IPS DF 4.7 (cell line): ENCODE results near the gene STX16.

Experiments
- DNase-seq: peaks from one replicate; pipeline ENCODE4 v3.0.0-alpha.2; 2013; ENCODE audit warnings: low spot score; ENCODE audit errors: extremely low read depth

STX16 gene

DNA sequence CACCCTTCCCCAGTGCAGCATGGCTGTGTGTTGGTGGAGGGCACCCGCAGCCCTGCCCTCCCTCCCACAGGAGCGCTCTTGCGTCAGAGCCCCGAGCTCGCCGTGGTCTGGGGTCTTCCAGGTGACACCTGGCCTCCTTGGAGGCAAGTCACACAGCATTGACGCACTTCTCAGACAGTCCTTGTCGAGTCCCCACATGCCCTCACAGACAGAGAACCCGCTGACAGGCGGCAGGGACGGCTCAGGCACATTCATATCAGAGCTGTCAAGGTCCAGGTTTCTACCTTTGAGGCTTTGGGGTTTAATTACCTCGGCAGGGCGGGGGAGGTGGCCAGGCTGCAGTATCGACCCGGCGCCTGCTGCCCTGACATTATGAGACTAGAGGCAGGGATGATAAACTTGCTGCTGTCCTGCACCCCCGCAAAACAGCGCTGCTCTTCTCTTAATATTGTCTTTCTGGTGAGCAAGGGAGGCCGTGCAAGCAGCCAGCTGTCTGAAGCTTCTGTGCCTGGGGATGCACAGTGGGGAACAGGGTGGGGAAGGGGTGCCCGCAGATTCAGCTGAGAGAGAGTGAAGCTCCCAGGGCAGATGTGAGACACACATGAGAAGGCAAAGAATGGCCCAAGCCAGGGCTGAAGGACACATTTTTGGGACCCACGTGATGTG lies 46.3 kb downstream of the STX16 start:
- DNase-seq, result no peak

DNA sequence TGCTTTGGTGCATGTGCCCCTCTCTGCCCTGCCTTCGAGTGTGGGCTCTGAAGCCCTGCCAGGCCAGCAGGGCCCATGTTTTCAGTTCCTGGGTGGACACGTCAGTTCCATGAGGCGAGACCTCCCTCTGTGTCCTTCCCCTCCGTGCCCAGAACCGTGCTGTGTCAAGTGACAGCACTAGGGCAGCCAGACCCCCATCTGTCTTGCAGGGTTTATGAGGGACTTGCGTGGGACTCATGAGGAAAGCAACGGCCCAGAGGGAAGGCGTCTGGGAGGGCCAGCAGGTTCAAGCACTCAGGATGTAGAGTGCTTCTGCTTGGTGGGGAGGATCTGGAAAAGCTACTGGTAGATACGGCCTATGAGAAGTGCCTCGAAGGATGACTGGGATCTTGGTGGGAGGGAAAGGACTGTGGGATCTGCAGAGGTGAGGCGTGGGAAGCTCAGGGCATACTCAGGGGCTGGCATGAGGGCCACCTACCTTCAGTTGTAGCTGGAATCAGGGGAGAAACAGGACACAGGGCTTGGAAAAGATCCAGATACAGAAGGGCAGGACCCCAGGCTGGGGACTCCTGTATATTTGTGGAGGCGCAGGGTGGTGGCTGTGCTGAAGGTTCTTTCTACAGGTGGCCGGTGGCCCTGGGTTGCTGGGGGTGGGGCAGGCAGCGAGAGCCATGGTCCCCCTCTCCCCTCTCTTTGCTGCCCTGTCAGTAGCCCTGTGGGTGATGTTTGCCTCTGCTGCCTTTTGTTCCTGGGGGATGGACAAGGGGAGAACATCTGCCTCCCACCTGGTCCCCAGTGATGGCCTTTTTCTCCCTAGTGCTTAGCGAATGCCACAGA lies 47.0 kb downstream of the STX16 start:
- no peak for DNase-seq

DNA sequence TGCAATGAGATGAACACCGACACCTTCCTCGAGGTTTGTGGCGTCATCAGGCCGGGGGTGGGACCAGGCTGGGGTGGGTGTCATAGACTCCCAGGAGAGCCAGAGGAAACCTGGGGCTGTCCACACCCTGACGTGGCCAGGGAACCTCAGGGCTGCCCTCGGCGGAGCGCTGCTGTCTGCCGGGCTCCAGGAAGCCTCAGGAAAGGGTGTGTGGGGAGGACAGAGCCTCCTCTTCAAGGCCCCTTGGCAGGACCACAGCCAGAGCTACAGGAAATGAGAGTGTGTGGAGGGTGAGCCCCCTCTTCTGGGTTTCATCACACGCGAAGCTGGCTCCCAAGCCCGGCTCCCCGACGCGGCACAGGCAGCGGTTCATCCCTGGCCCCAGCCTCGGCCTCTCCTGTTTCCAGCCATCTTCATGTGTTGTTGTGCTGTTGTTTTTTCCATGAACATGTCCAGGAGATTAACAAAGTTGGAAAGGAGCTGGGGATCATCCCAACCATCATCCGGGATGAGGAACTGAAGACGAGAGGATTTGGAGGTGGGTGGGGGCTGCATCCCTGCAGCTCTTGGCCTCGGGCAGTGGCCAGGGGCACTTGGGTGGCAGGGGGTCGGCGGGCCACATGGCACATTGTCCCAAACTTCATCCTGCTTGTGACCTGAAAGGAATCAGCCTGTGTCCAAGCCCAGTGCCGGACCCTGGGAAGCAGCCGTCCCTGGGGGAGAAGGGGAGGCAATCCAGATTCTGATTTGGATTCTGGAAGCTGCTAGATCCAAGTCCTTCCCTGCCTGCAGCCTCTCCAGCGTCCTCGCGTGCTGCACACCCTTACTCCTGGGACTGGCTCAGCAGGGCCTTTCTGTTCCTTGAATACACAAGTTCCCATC lies 47.9 kb downstream of the STX16 start:
- no peak for DNase-seq

DNA sequence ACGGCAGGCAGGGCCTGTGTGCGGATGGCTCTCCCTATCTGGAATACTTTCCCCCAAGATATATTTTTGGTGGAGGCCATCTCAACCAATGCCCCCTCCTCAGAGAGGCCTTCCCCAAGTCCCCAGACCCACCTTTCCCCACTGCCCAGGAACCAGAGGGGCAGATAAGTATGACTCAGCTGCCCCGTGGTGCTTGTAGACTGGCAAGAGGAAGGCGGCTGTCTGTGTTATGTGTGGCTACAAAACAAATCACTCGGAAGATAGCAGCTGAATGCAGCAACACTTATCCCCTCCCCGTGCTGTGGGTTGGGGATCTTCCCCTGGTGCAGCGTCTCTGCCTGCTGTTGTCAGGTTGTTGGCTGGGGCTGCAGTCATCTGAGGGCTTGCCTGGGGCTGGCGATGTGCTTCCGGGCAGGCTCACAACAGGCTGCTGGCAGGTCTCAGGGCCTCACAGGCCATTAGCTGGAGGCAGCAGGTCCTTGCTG lies 48.6 kb downstream of the STX16 start:
- DNase-seq, result no peak

DNA sequence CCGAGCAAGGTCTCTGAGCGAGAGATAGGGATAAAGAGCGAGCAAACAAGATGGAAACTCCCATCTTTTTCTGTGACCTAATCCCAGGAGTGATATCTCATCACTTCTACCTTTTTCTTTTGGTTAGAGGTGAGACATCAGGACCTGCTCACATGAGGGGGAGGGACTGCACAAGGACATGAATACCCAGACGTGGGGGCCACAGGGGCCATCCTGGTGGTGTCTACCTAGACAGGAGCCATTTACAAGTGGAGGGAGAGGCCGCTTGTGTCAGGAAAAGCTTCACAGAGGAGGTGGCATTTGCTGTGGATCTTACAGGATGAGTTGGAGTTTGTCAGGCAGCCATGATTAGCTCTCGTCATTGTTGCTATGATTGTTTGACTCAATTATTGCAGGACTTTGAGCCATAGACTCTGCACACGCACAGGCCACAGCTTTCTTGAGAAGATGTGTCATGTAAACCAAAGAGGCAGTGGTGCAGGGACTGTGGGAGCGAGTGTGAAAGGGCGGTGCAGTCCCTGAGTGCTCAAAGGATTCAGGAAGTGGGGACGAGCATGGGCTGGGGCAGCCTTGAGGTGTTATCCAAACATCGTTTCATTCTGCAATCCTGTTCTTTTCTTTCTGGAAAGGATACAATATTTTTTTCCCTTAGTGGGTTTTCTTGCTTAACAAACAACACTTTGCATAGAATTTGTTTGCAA lies 49.2 kb downstream of the STX16 start:
- DNase-seq, result no peak

DNA sequence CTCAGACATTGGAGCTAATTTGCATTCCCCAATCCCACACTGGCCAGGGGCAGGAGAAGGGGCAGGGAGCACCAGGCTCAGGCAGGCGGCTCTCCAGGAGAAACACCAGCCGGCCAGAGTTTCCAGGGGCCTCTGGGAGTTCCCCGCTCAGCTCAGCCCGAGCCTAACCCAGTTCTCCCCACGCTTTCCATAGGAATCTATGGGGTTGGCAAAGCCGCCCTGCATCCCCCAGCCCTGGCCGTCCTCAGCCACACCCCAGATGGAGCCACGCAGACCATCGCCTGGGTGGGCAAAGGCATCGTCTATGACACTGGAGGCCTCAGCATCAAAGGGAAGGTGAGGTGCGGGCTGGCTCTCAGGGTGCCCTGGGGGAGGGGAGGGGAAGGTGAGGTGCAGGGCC lies 49.7 kb downstream of the STX16 start:
- no peak for DNase-seq

DNA sequence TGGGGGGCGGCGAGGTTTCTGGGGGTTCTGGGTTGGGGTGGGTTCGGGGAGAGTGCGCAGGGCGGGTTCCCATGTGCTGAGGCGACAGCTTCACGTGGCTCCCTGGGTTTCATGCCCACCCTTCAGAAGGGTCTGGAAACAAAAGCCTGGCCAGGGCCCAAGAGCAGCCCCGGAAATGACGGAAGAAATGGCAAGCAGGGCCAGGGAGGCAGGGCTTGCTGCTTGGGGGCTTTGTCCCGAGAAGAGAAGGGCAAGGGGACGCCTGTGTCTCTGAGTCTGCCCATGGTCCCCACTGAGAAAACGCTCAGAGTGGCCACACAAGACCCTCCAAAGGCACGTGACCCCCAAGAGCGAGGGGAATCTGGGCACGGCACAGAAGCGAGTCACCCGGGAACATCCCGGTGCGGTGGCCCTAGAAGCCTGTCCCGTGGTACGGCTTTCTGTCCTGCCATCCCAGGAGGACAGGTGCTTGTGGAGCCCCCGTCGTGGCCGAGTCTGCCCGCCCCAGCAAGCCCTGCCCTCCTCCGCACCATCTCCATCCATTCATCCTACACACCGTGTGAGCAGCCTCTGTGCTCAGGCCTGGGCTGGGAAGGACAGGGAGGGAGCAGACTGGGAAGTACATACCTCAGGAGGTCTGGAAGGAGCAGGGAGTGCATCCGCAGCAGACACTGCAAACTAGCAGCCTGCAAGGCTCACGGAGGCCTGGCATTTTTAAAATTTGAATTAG lies 50.5 kb downstream of the STX16 start:
- no peak for DNase-seq

DNA sequence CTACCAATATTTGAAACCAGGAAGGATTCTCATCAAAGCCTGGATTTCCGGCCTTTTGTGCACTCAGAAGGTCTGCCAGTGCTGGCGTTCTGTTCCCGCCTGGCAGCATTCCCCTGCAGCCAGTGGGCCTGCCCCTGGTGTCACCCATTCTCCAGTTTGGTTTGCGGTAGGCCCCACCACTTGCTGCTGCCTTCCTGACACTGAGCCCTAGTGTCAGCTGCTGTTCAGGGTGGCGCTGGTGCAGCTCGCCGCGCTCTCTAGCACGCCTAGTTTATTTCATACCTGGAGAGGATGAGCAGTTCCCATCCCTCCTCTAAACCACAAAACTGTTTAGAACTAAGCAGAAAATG lies 51.1 kb downstream of the STX16 start:
- no peak for DNase-seq

DNA sequence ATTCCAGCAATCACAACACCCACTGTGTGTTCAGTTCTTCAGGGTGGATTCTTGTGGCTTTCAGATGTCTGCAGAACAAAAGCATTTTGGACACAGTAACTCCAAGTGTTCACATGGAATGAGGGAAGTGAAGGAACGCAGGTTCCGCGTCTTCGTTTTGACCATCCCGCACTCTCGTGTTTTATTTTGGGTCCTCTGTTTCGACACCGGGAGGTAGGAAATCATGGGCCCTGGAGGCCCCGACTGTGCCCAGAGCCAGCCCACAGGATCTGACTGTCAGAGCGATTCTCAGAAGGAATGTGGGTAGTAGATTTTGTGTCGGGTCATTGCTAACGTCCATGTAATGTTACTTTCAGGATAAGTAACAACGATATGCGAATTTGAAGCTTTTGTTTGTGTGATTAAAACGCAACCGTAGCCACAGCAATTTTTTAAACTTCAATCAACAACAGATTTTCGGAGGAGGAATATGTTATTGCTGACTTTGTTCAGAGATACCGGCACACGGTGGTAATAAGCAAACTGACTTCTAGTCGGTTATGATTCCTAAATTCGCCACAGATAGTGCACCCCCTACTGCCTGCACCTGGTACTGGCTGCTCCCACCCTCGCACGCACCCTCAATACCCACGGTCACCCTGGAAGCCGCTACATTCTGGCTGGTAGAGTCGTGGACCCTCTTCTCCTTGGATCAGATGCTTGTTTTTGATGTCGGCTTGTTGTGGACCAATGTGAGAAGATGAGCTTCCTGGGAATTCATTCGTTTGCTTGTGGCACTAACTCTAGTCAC lies 52.0 kb downstream of the STX16 start:
- DNase-seq, result no peak

DNA sequence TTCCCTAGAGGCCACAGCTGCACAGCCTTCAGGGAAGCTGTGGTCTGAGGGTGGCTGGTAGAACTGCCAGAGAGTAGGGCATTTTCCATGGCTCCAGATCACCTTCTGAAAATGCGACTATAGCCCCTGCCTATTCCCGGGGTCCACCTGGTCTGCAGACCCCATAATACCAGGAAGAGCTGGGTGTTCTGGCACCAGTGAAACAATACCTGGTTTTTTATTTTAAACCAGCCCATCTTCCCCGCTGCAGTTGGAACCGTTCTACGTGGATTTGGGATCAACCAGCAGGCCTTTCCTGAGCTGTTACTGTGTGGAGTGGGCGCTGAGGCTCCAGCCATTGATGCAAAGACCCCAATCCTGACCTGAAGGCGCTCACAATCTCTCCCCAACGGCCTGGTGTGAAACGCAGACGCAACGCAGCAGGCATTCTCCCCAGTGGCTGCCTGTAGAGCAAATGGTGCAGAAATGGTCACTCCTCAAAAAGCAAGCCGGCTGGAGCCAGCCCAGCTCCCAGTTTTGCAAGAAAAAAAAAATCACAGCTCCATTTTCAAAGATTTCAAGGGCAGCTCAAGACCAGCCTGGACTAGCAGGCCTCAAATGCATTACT lies 52.8 kb downstream of the STX16 start:
- no peak for DNase-seq

DNA sequence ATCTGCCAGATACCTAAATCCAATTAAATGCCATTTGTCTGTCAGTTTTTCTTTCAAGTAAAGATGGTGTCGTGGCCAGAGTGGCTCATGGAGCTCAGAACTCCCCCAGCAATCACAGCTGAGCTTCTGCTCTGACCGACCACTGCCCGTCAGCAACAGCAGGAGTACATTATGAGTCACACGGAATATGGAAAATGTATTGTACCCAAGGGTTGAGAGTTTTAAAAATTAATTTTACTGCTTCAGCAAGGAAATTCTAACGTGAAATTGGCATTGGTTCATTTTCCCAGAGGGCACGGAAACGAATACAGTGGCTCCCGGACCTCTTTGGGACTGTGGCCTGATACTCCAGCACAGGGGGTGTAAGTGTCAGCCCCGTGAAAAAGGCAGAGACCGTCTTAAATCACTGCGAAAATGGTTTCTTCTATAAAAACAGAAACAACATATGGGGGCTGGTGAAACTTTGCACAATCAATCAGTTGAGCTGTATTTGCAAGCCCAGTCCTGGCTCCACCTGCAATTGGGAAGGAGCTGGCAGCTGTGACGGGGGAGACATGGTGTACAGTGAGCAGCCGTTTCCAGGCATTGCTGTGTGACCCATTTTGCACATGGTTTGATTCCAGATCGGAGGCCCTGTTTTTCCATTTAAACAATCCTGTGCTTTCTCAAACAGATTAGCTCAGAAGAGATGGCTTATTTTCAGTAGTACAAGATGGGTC lies 54.3 kb downstream of the STX16 start:
- DNase-seq, result no peak

DNA sequence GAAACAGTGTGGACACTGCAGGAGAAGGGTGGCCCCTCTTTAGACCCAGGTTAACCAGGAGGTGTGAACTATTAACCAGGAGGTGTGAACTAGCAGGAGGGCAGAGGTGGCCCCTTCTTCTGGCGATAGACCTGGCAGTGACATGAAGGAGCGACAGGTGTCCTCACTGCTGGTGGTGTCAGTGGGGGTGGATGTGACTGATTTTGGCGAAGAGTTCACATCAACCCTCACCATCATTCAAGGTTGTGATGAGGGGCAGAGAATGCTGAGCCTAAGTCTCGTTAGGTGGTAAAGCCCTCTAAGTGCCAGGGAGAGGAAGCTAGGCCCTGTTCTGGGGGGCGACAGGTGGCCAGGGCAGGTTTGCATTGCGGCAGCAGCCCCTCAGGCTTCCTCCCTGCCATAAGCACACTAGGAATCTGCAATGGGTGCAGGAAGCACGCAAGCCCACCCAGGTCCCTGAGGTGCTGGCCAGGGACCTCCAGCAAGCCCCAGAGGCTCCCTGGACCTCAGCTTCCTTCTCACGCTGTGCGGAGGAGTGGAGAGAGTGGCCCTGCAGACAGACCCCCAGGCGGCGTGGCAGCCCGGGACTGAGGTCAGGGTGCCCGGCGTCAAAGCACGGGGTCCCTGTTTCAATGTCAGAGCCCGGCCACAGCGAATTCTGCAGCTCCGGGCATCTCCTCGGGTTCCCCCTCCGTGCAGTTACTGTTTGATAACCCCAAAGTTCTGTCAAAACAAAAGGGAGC lies 55.2 kb downstream of the STX16 start:
- DNase-seq, result no peak

DNA sequence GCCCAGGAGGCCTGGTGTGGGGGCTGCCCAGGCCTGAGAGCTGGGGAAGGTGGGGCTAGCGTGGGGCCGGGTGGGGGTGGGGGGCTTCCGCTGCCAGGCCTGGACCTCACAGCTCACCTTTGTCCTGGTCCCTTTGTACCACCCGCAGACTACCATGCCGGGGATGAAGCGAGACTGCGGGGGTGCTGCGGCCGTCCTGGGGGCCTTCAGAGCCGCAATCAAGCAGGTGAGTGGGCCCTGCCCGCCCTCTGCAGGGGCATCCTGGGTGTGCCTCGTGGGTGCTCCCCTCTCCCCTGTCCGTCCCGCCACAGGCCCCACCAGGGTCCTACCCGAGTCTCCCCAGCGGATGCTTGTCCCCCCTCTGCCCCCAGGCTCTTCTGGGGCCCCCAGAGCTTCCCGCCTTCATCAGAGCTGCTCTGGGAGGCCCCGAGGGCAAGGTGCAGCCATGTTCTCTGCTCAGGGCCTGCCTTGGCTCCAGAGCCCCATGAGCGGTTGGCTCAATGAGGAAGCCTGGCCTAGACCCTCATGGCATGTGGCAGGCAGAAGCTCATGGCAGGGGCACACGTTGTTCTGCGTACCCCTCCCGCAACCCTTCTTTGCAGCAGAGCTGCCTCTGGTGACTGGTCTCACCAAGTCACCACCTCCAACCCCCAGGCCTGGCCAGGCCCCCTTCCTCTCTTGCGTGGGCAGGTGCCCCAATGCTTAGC lies 56.0 kb downstream of the STX16 start:
- DNase-seq, result no peak

DNA sequence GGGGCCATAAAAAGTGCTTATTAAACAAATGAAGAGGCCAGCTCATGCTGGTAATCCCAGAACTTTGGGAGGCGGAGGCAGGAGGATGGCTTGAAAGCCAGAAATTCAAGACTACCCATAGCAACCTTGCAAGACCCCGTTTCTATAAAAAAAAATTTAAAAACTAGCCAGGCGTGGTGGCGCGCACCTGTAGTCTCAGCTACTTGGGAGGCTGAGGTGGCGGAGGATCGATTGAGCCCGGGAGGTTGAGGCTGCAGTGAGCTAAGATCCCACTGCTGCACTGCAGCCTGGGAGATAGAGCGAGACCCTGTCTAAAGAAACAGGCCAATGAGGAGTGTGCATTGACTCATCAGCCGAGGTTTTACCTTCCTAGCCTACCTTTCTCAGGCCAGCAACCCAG lies 56.7 kb downstream of the STX16 start:
- no peak for DNase-seq

DNA sequence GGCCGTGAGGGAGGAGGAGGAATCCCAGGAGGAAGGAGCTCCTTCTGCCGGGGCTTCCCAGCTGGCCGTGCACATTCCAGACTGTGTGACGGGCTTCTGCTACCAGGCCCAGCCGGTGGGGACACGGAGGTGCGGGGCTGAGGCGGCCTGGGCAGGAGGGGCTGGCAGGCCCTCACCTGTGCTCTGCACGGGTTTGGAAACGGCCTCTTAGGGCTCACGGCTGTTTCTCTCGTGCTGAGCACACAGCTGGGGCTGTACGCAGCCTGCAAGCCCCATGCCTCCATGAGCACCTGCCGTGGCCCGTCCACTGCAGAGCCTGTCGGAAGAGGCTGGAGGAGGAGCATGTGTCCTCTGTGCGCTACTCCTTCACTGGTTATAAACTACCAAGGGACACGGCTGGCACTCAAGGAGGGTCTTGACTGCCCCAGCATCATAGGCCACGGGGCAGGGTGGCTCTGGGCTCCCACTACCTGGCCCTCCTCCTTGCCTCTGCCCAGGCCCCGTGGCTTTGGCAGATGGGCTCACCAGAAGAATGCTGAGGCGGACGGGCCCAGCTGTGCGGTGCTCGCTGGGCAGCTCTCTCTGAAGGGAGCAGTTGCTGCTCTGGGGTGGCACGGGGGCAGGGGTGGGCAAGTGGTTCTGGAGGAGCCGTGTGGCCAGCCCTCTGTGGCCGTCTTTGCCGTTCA lies 57.3 kb downstream of the STX16 start:
- no peak for DNase-seq

DNA sequence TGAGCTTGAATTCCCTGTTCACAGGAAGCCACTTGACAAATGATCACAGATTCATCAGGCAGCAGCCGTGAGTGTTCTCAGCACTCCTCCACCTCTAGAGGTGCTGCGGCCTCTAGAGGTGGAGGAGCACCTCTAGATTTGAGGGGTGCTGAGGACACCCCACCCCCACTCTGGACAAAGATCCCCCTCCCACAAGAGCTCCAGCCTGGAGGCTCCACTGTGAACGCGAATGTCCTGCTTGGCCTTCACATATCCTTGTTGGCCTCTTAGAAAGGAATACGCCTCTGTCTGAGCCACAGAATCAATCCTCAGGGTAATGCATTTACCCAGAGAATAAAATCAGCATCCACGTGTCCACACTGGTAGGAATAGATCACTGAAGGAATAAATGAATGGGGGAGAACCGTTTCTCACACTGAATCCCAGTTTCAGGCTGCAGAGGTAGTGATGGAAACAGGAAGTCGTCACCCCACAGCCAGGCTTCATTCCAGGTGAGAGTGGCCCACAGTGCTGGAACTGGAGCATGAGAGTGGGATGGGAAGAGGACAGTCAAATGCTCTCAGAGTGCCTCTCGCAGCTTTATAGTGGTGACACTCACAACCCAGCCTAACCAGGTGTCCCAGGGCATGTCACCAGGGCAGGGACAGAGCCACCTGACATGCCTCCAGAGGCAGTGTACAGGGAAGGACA lies 58.1 kb downstream of the STX16 start:
- DNase-seq, result no peak
